Chondrocyte (in vitro differentiated cells): ENCODE results near the gene UBE2Q1. TPM values are rescaled to one million over a fixed set of nuclear protein-coding genes. Genes with fewer than 3 reads are reported as not detected.

Source experiments
- DNase-seq: peaks from one replicate; pipeline ENCODE4 v3.0.0; 2021; ENCODE audit warnings: mixed read lengths, low spot score
- H3K27ac Mint-ChIP-seq: one replicate; pipeline ENCODE4 v1.8.0; 2021; ENCODE audit warnings: mild to moderate bottlenecking, moderate library complexity, mixed read lengths; ENCODE audit not compliant: unreplicated experiment
- H3K27me3 Mint-ChIP-seq: 2 replicates; pipeline ENCODE4 v1.8.0; 2021; ENCODE audit warnings: low read depth, mixed read lengths
- H3K36me3 Mint-ChIP-seq: 2 replicates; pipeline ENCODE4 v1.8.0; 2021; ENCODE audit warnings: low read depth, mixed read lengths
- H3K4me1 Mint-ChIP-seq: 2 replicates; pipeline ENCODE4 v1.8.0; 2021; ENCODE audit warnings: low read depth, mild to moderate bottlenecking, mixed read lengths
- H3K4me3 Mint-ChIP-seq: one replicate; pipeline ENCODE4 v1.8.0; 2021; ENCODE audit warnings: mild to moderate bottlenecking, moderate library complexity, mixed read lengths; ENCODE audit not compliant: unreplicated experiment
- H3K9me3 Mint-ChIP-seq: 2 replicates; pipeline ENCODE4 v1.8.0; 2021; ENCODE audit warnings: low read depth, mixed read lengths
- CTCF ChIP-seq: fragments of 200-600 bp; sonication (generic); IDR thresholded peaks from 2 replicates; pipeline ENCODE4 v1.5.0; 2021; ENCODE audit warnings: antibody characterized with exemption, mild to moderate bottlenecking, moderate library complexity
- total RNA-seq: library from RNA; stranded (reverse); gene quantifications from 3 replicates; pipeline ENCODE4 v1.2.1, GENCODE V29; 2021

Gene UBE2Q1
- total RNA-seq, 1 donor from 2014 or later: 92.6 TPM

GRCh38 chr1:154556422-154556821, 2.0 kb downstream of the UBE2Q1 start:
- no peak for DNase-seq
- Mint-ChIP-seq H3K36me3 (peaks cover 27% of the 10 kb centered on the region), H3K27me3 (no peaks in the 10 kb centered on the region), H3K4me3 (peak overlapping the region; percentile 85), H3K4me1 (peaks cover 45% of the 10 kb centered on the region), H3K9me3 (no peaks in the 10 kb centered on the region), H3K27ac (peak overlapping the region; percentile 82)
- TF ChIP-seq CTCF: no peak

DNA sequence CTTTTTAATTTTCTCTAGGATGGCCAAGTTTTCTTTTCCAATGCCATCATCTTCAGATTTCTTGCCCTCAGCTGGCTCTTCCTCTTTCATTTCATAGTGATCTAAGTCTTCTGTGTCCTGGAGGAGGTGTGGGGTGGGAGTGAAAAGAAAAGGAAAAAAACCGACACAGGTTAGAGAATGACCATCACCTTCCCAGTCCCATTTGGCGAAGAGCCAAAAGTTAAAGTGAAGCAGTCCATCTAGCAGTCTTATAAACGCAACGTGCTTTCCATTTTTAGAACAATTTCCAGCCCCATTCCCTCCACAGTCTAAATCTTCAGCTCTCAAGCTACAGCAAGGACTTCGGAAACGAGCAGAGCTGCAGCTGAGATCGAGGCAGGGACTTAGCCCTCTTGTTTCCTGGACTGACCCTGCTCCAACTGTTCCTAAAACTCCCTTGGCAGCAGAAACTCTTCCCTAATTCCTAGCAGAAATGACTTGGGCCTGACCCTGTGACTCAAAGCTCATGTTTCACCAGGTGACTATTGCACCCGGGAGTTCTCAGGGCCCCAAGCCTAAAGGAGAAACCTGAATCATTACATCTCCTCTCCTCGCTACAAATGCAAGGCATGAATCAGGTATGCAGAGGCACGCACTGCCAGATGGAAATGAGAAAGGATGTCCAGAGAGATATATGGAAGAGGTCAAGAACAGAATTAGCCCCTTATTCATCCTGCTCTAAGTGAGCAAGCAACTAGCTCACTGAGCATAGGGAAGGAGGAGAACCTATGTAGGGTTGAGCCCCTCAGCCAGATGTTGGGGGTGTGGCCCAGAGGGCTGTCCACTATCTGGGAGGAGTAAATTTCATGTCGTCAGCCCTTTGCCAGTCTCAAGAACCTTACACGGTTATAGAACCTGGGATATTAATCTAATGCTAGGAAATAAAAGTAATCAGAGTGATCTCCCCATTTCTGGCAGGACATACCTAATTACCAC, 5.1 kb downstream of the UBE2Q1 start:
- Mint-ChIP-seq H3K27ac (no peak overlapping the region), H3K4me1 (peaks cover 43% of the 10 kb centered on the region), H3K4me3 (no peak overlapping the region), H3K27me3 (no peaks in the 10 kb centered on the region), H3K9me3 (no peaks in the 10 kb centered on the region), H3K36me3 (peaks cover 46% of the 10 kb centered on the region)
- DNase-seq: no peak
- no peak for TF ChIP-seq CTCF

DNA sequence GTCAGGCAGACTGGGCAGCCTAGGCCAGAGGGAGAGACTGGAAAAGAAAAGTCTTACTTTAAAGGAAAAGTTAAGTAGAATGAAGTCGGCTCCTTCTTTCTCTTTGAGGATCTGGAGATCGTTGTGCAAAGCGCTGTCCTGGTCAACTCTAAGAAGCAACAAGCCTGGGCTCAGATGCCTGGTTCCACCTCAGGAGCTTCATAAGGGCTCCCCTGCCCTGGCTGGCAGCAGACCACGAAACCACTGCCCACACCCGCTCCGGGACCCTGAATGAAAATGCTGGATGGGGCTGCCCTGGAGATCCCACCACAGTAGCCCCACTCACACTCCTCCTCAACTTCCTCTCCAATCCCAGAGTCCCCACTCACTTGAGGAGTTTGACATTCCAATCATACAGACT, 6.4 kb downstream of the UBE2Q1 start:
- no peak for DNase-seq
- H3K27me3 Mint-ChIP-seq: no peaks in the 10 kb centered on the region
- no peak for TF ChIP-seq CTCF
- no peak overlapping the region for H3K27ac Mint-ChIP-seq
- H3K36me3 Mint-ChIP-seq: peaks cover 46% of the 10 kb centered on the region
- peaks cover 34% of the 10 kb centered on the region for H3K4me1 Mint-ChIP-seq
- H3K9me3 Mint-ChIP-seq: no peaks in the 10 kb centered on the region
- no peak overlapping the region for H3K4me3 Mint-ChIP-seq

- H3K36me3 Mint-ChIP-seq: peaks cover 46% of the 10 kb centered on the region
- H3K27ac Mint-ChIP-seq: no peak overlapping the region
- no peak for DNase-seq
- peaks cover 28% of the 10 kb centered on the region for H3K4me1 Mint-ChIP-seq
- no peaks in the 10 kb centered on the region for H3K27me3 Mint-ChIP-seq
- H3K4me3 Mint-ChIP-seq: no peak overlapping the region
- TF ChIP-seq CTCF: no peak
- no peaks in the 10 kb centered on the region for H3K9me3 Mint-ChIP-seq
These were observed 7.0 kb downstream of the UBE2Q1 start for GRCh38 chr1:154551474-154551873.

DNA sequence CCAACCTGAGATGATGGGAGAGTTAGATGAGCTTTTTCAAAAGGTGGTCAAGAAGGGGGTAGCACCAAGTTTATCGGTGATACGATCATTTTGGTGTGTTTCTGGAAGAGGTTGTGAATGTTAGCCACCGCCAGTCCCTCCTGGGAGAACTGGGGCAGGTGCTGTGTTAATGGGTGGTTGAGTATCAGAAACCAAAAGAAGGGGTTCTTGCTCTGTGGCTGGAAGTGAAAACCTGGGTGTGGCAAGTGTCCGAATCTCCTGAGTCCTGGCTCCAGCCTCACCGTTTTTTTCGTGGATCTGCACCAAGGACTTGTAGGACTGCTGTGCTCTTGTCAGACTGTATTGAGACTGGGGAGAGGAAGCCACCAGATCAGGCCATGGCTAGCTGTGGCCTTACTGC, 7.8 kb downstream of the UBE2Q1 start:
- Mint-ChIP-seq H3K9me3 (no peaks in the 10 kb centered on the region), H3K4me3 (no peak overlapping the region), H3K36me3 (peaks cover 44% of the 10 kb centered on the region), H3K27me3 (no peaks in the 10 kb centered on the region), H3K4me1 (peaks cover 20% of the 10 kb centered on the region), H3K27ac (peak overlapping the region; percentile 60)
- DNase-seq: no peak
- TF ChIP-seq CTCF: no peak
